Adrenal gland (tissue), 12 donors: ENCODE measurements around the gene EFCC1. TPM values are rescaled to one million over a fixed set of nuclear protein-coding genes. Genes with fewer than 3 reads are reported as not detected.

ENCODE experiments used
- DNase-seq, 7 donors: peaks; one replicate each; pipeline ENCODE4 v3.0.0-alpha.2; 2019 to 2020
- H3K27ac ChIP-seq, 5 donors: fragments of 200-600 bp; sonication (generic) in 4 of 5; 1 replicate in 3 of 5; 2 replicates in 2 of 5; pipeline versions ENCODE4 v1.5.1 to v1.8.0; 2016 to 2020; ENCODE audit warnings: mild to moderate bottlenecking in 1 of 5
- H3K27me3 ChIP-seq: fragments of 200-600 bp; 2 replicates; pipeline ENCODE4 v1.8.0; 2021
- H3K36me3 ChIP-seq, 2 donors: fragments of 200-600 bp; replicated peaks in 1 of 2; 1 replicate in 1 of 2; 2 replicates in 1 of 2; pipeline versions ENCODE4 v1.5.1 to v1.8.0; 2018 to 2022
- H3K4me1 ChIP-seq, 2 donors: fragments of 200-600 bp; replicated peaks in 1 of 2; 1 replicate in 1 of 2; 2 replicates in 1 of 2; pipeline versions ENCODE4 v1.5.1 to v1.8.0; 2018 to 2021
- H3K4me3 ChIP-seq, 4 donors: fragments of 200-600 bp; sonication (generic) in 3 of 4; one replicate each; pipeline ENCODE4 v1.5.1; 2016 to 2018
- H3K9me3 ChIP-seq, 3 donors: fragments of 200-600 bp; sonication (generic) in 1 of 3; replicated peaks in 1 of 3; 1 replicate in 2 of 3; 2 replicates in 1 of 3; pipeline versions ENCODE4 v1.5.1 to v1.8.0; 2016 to 2021
- CTCF ChIP-seq, 6 experiments: fragments of 450-650 bp in 4 of 6; fragments of 200-600 bp in 2 of 6; sonication (generic) in 1 of 6; IDR thresholded peaks; 1 replicate in 5 of 6; 2 replicates in 1 of 6; pipeline versions ENCODE4 v1.5.1 to v1.8.0; 2016 to 2021; ENCODE audit warnings: antibody characterized with exemption in 6 of 6, mild to moderate bottlenecking in 2 of 6, moderate library complexity in 1 of 6
- POLR2A ChIP-seq, 2 donors: fragments of 450-650 bp; IDR thresholded peaks; one replicate each; pipeline ENCODE4 v1.6.1; 2017; ENCODE audit warnings: antibody characterized with exemption in 2 of 2, mild to moderate bottlenecking in 2 of 2, moderate library complexity in 1 of 2
- WGBS, 4 donors: extraction: QIAGEN DNeasy Blood & Tissue Kit in 2 of 4; methylation state at CpG; one replicate each; pipeline versions ENCODE4 v1.1.5 to v1.1.7; 2013 to 2017; 5-methylcytosine and 5-hydroxymethylcytosine counted together
- intact Hi-C, 2 donors: fragments of 100-400 bp; cut with DNase I; formaldehyde crosslinking; loops; one replicate each; pipeline versions ENCODE4 v1.14.1 to v1.15.0; 2022 to 2023
- polyA plus RNA-seq, 3 donors: library from polyadenylated mRNA; stranded (reverse); fragments of 200-250 nt in 2 of 3; fragments of 350-450 nt in 1 of 3; fragmentation: Illumina TruSeq in 1 of 3; extraction: RNeasy Lipid Tissue Mini Kit (QIAGEN cat#74804) in 1 of 3; gene quantifications; one replicate each; pipeline ENCODE4 v1.2.3, GENCODE V29; 2013 to 2014
- total RNA-seq, 9 donors: library from RNA; depleted of rRNA in 4 of 9; stranded (reverse); fragments of >200 nt in 4 of 9; fragments of 120-200 nt in 1 of 9; fragmentation: NEBNext Ultra II Directional in 1 of 9; extraction: Animal tissue kit (Norgen Biotek cat#: 25700) in 1 of 9; gene quantifications; one replicate each; pipeline versions ENCODE4 v1.1.0 to v1.2.4, GENCODE V29; 2013 to 2023
- donor health status: healthy with polysubstance abuse.
- donor health status: Bipolar disorder and iron deficiency.
- donor health status: DM: yes; HTN: yes; CAD: no.
- donor health status: DM: no; HTN: no; CAD: no.
- donor health status: DM: no; HTN: no; CAD: no.
- donor health status: DM: yes; HTN: yes; CAD: no.

Gene EFCC1
- total and polyA plus RNA-seq, 12 donors, result 0.46 to 6.0 (median 1.8) TPM

GRCh38 chr3:129023008-129023358, 21.9 kb downstream of the EFCC1 start:
- H3K4me3 ChIP-seq, result no peak overlapping the region
- no peaks in the 10 kb centered on the region for H3K36me3 ChIP-seq
- peak overlapping the region in 2 of 5 donors; percentile 27 to 75 for H3K27ac ChIP-seq
- no peaks in the 10 kb centered on the region for H3K9me3 ChIP-seq
- no peak for DNase-seq
- peaks cover 5 to 35% of the 10 kb centered on the region in 2 donors for H3K4me1 ChIP-seq
- 65 to 73% (median 70%) methylated on average over 1 of the region's 1 CpG for WGBS, 4 donors
- intact Hi-C loops, result no loop called here
- TF ChIP-seq POLR2A (IDR thresholded peaks at IDR 0.05) (no peak), CTCF (IDR thresholded peaks at IDR 0.05) (no peak)
- no peaks in the 10 kb centered on the region for H3K27me3 ChIP-seq

GRCh38 chr3:129023909-129024308, 22.8 kb downstream of the EFCC1 start:
- H3K27me3 ChIP-seq, result no peaks in the 10 kb centered on the region
- H3K4me3 ChIP-seq, result no peak overlapping the region
- intact Hi-C loops, result no loop called here
- TF ChIP-seq CTCF (IDR thresholded peaks at IDR 0.05) (no peak), POLR2A (IDR thresholded peaks at IDR 0.05) (no peak)
- no peak overlapping the region for H3K27ac ChIP-seq
- H3K36me3 ChIP-seq, result no peaks in the 10 kb centered on the region
- WGBS, 4 donors, result 76 to 87% (median 81%) methylated on average over 2 of the region's 2 CpGs
- peaks cover 5 to 35% of the 10 kb centered on the region in 2 donors for H3K4me1 ChIP-seq
- no peaks in the 10 kb centered on the region for H3K9me3 ChIP-seq
- DNase-seq, result no peak

GRCh38 chr3:129025108-129025507, 24.0 kb downstream of the EFCC1 start:
- DNase-seq, result no peak
- Histone ChIP-seq H3K27ac (peak overlapping the region in 1 of 5 donors; percentile 65), H3K9me3 (no peaks in the 10 kb centered on the region), H3K27me3 (no peaks in the 10 kb centered on the region), H3K36me3 (no peaks in the 10 kb centered on the region), H3K4me3 (no peak overlapping the region), H3K4me1 (peaks cover 5 to 35% of the 10 kb centered on the region in 2 donors)
- 87 to 90% (median 88%) methylated on average over 15 of the region's 15 CpGs for WGBS, 4 donors
- TF ChIP-seq CTCF (IDR thresholded peaks at IDR 0.05), result no peak
- TF ChIP-seq POLR2A (IDR thresholded peaks at IDR 0.05), result no peak
- intact Hi-C loops, result no loop called here

- H3K27me3 ChIP-seq, result no peaks in the 10 kb centered on the region
- H3K4me1 ChIP-seq, result peaks cover 2 to 33% of the 10 kb centered on the region in 2 donors
- peak overlapping the region in 2 of 5 donors; percentile 52 to 65 for H3K27ac ChIP-seq
- H3K9me3 ChIP-seq, result no peaks in the 10 kb centered on the region
- no peaks in the 10 kb centered on the region for H3K36me3 ChIP-seq
- TF ChIP-seq POLR2A (IDR thresholded peaks at IDR 0.05), result no peak
- TF ChIP-seq CTCF (IDR thresholded peaks at IDR 0.05), result no peak
- no peak overlapping the region for H3K4me3 ChIP-seq
- intact Hi-C loops, result no loop called here
- DNase-seq, result peak in 2 of 7 donors; percentile 48 to 80
- WGBS, 4 donors, result 55 to 68% (median 63%) methylated on average over 8 of the region's 8 CpGs
Observed at GRCh38 chr3:129025691-129026435, 24.8 kb downstream of the EFCC1 start.
